Measurements from ENCODE around the gene SPINK4. TPM values are rescaled to one million over a fixed set of nuclear protein-coding genes. Genes with fewer than 3 reads are reported as not detected.
A peak's percentile ranks its signal among the peaks of the same experiment; 100 is the strongest.

Gene SPINK4
- total and polyA plus RNA-seq, 4 donors, result 0.70 TPM; not detected in 3

DNA sequence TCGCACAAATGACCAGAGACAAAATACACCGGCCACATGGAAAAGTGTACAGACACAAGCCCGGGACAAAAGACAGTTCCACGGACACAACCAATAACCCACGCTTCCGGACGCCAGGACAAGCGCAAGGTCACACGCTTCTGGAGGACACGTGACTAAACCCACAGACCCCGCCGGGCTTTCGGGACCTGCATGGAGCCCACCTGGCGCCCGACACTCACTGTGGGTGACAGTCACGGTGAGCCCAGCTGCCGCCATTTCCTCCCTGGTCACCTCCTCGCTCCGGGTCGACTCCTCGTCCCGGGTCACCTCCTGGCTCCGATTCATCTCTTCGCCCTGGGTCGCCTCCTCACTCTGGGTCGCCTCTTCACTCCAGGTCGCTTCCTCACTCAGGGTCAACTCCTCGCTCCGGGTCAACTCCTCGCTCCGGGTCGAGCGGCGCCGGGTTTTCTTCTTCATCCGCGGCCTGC is 24.1 kb downstream of the SPINK4 start:
- Histone ChIP-seq H3K9ac (ENCODE audit: low read depth in 1 of 2, low read length in 2 of 2) (peak overlapping the region; percentile 83 to 85), H3K36me3 (ENCODE audit: control insufficient read depth in 4 of 4, insufficient read depth in 3 of 4, low read depth in 1 of 4, low read length in 3 of 4) (peaks cover 2 to 44% (median 40%) of the 10 kb centered on the region in 4 donors), H3K9me3 (ENCODE audit: control insufficient read depth in 4 of 4, low read length in 3 of 4) (no peaks in the 10 kb centered on the region), H3K27ac (ENCODE audit: low read depth in 1 of 2, low read length in 2 of 2) (peak overlapping the region; percentile 86 to 89), H3K4me1 (ENCODE audit: control insufficient read depth in 4 of 4, insufficient read depth in 4 of 4, low read length in 3 of 4) (peaks cover 0 to 27% (median 16%) of the 10 kb centered on the region in 4 donors), H3K4me3 (ENCODE audit: low read depth in 1 of 3, low read length in 3 of 3) (peak overlapping the region; percentile 83 to 97 (median 97)), H3K27me3 (ENCODE audit: control insufficient read depth in 4 of 4, insufficient read depth in 4 of 4, low read length in 3 of 4) (no peaks in the 10 kb centered on the region)
- peak in 1 of 2 donors; percentile 3 for TF ChIP-seq RXRA (IDR thresholded peaks at IDR 0.05)
- TF ChIP-seq, protein P1, sequence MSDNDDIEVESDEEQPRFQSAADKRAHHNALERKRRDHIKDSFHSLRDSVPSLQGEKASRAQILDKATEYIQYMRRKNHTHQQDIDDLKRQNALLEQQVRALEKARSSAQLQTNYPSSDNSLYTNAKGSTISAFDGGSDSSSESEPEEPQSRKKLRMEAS (IDR thresholded peaks at IDR 0.05), result peak; percentile 72
- TF ChIP-seq RAD21 (IDR thresholded peaks at IDR 0.05), result no peak
- peak; percentile 7 for TF ChIP-seq YY1 (IDR thresholded peaks at IDR 0.05)
- no peak for DNase-seq (ENCODE audit: low spot score)
- WGBS, result under 1% methylated on average over 37 of the region's 37 CpGs

DNA sequence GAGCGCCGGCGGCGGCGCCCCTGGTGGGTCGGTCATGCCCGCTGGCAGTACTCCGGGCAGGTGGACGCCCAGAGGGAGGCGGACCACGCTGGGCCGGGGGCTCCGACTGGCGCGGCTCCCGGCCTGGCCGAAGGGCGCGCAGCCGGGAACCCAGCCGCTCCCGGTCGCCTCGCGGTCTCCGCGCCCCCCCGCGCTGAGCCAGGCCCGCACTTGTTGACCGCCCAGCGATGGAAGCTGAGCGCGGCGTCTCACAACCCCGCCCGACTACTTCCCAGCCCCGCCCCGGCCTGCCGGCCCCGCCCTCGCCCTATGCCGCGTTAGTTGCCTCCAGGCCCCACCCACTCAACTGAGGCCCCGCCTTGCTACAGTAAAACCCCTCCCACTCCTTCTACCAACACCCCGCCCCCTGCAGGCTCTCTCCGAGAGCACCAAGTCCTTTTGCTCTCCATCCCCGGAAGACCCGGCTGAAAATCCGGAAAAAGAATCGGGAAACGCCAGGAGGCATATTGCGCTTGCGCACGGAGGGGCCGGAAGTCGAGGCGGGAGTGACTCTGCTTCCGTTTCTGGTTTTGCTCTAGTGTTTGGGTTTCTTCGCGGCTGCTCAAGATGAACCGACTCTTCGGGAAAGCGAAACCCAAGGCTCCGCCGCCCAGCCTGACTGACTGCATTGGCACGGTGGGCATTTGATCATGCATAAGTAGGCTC is 24.7 kb downstream of the SPINK4 start, which contains the start of the genes BAG1 and CHMP5:
BAG1 (minus strand) TSS at position 236 of the 705 bp plus-strand sequence.
CHMP5 (plus strand) TSS at position 577 of the 705 bp plus-strand sequence; CDS start at position 607, 30 bp downstream.
- peak within 1 kb of the TSS; percentile 84 to 85 for H3K9ac ChIP-seq (ENCODE audit: low read depth in 1 of 2, low read length in 2 of 2)
- H3K4me3 ChIP-seq (ENCODE audit: low read depth in 1 of 3, low read length in 3 of 3), result peak within 1 kb of the TSS; percentile 83 to 98 (median 97)
- H3K27ac ChIP-seq (ENCODE audit: low read depth in 1 of 2, low read length in 2 of 2), result peak within 1 kb of the TSS; percentile 86 to 89
- no peaks in the 10 kb centered on the region for H3K27me3 ChIP-seq (ENCODE audit: control insufficient read depth in 4 of 4, insufficient read depth in 4 of 4, low read length in 3 of 4)
- TF ChIP-seq, protein P2, sequence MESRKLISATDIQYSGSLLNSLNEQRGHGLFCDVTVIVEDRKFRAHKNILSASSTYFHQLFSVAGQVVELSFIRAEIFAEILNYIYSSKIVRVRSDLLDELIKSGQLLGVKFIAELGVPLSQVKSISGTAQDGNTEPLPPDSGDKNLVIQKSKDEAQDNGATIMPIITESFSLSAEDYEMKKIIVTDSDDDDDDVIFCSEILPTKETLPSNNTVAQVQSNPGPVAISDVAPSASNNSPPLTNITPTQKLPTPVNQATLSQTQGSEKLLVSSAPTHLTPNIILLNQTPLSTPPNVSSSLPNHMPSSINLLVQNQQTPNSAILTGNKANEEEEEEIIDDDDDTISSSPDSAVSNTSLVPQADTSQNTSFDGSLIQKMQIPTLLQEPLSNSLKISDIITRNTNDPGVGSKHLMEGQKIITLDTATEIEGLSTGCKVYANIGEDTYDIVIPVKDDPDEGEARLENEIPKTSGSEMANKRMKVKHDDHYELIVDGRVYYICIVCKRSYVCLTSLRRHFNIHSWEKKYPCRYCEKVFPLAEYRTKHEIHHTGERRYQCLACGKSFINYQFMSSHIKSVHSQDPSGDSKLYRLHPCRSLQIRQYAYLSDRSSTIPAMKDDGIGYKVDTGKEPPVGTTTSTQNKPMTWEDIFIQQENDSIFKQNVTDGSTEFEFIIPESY (IDR thresholded peaks at IDR 0.05), result peak; percentile 77
- TF ChIP-seq YY1 (IDR thresholded peaks at IDR 0.05), result peak; percentile 77
- TF ChIP-seq, protein P3, sequence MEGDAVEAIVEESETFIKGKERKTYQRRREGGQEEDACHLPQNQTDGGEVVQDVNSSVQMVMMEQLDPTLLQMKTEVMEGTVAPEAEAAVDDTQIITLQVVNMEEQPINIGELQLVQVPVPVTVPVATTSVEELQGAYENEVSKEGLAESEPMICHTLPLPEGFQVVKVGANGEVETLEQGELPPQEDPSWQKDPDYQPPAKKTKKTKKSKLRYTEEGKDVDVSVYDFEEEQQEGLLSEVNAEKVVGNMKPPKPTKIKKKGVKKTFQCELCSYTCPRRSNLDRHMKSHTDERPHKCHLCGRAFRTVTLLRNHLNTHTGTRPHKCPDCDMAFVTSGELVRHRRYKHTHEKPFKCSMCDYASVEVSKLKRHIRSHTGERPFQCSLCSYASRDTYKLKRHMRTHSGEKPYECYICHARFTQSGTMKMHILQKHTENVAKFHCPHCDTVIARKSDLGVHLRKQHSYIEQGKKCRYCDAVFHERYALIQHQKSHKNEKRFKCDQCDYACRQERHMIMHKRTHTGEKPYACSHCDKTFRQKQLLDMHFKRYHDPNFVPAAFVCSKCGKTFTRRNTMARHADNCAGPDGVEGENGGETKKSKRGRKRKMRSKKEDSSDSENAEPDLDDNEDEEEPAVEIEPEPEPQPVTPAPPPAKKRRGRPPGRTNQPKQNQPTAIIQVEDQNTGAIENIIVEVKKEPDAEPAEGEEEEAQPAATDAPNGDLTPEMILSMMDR (IDR thresholded peaks at IDR 0.05; ENCODE audit: low read depth, low read length, missing input control), result peak; percentile 41
- peak; percentile 81 to 86 for TF ChIP-seq EGR1 (IDR thresholded peaks at IDR 0.05; ENCODE audit: low read depth in 2 of 2)
- peak; percentile 67 for TF ChIP-seq FOXA1 (IDR thresholded peaks at IDR 0.05)
- TF ChIP-seq, protein P1 (IDR thresholded peaks at IDR 0.05), result peak; percentile 92
- TF ChIP-seq GABPA (IDR thresholded peaks at IDR 0.05 in 1 of 2, conservative IDR thresholded peaks at IDR 0.05 in 1 of 2), result peak; percentile 95 to 98
- TF ChIP-seq JUND (IDR thresholded peaks at IDR 0.05), result peak; percentile 36 to 52
- peak; percentile 92 for TF ChIP-seq SP1 (IDR thresholded peaks at IDR 0.05)
- TF ChIP-seq RAD21 (IDR thresholded peaks at IDR 0.05), result peak; percentile 44 to 49
- TF ChIP-seq, protein P4, sequence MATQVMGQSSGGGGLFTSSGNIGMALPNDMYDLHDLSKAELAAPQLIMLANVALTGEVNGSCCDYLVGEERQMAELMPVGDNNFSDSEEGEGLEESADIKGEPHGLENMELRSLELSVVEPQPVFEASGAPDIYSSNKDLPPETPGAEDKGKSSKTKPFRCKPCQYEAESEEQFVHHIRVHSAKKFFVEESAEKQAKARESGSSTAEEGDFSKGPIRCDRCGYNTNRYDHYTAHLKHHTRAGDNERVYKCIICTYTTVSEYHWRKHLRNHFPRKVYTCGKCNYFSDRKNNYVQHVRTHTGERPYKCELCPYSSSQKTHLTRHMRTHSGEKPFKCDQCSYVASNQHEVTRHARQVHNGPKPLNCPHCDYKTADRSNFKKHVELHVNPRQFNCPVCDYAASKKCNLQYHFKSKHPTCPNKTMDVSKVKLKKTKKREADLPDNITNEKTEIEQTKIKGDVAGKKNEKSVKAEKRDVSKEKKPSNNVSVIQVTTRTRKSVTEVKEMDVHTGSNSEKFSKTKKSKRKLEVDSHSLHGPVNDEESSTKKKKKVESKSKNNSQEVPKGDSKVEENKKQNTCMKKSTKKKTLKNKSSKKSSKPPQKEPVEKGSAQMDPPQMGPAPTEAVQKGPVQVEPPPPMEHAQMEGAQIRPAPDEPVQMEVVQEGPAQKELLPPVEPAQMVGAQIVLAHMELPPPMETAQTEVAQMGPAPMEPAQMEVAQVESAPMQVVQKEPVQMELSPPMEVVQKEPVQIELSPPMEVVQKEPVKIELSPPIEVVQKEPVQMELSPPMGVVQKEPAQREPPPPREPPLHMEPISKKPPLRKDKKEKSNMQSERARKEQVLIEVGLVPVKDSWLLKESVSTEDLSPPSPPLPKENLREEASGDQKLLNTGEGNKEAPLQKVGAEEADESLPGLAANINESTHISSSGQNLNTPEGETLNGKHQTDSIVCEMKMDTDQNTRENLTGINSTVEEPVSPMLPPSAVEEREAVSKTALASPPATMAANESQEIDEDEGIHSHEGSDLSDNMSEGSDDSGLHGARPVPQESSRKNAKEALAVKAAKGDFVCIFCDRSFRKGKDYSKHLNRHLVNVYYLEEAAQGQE (IDR thresholded peaks at IDR 0.05), result peak; percentile 80
- TF ChIP-seq, protein P5, sequence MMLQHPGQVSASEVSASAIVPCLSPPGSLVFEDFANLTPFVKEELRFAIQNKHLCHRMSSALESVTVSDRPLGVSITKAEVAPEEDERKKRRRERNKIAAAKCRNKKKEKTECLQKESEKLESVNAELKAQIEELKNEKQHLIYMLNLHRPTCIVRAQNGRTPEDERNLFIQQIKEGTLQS (IDR thresholded peaks at IDR 0.05), result peak; percentile 32
- TF ChIP-seq RXRA (IDR thresholded peaks at IDR 0.05), result peak; percentile 61 to 72
- peak; percentile 45 for TF ChIP-seq NR2F2 (IDR thresholded peaks at IDR 0.05)
- no peak for TF ChIP-seq HNF4G (IDR thresholded peaks at IDR 0.05)
- TF ChIP-seq HNF4A (conservative IDR thresholded peaks at IDR 0.05), result peak; percentile 49 to 63
- peak; percentile 58 for TF ChIP-seq TAF1 (conservative IDR thresholded peaks at IDR 0.05)
- no peak for TF ChIP-seq FOXA2 (IDR thresholded peaks at IDR 0.05)
- peaks cover 0 to 27% (median 16%) of the 10 kb centered on the region in 4 donors for H3K4me1 ChIP-seq (ENCODE audit: control insufficient read depth in 4 of 4, insufficient read depth in 4 of 4, low read length in 3 of 4)
- under 1% methylated on average over 67 of the region's 67 CpGs for WGBS
- peaks cover 2 to 39% (median 35%) of the 10 kb centered on the region in 4 donors for H3K36me3 ChIP-seq (ENCODE audit: control insufficient read depth in 4 of 4, insufficient read depth in 3 of 4, low read depth in 1 of 4, low read length in 3 of 4)
- H3K9me3 ChIP-seq (ENCODE audit: control insufficient read depth in 4 of 4, low read length in 3 of 4), result no peaks in the 10 kb centered on the region
- DNase-seq (ENCODE audit: low spot score), result peak; percentile 100
